ENCODE data around the gene CCDC197. TPM values are rescaled to one million over a fixed set of nuclear protein-coding genes. Genes with fewer than 3 reads are reported as not detected.

The CCDC197 gene
- total RNA-seq, 2 experiments from 2014 or later, result not detected

GRCh38 chr14:94026173-94026888 lies 29.2 kb downstream of the CCDC197 start, which contains the start of gene OTUB2:
Gene OTUB2 (plus strand): TSS chr14:94026340. CDS start chr14:94026538, 198 bp downstream.
- Histone ChIP-seq H3K9me3 (ENCODE audit: control insufficient read depth in 1 of 2, insufficient read depth in 1 of 2, low read length in 2 of 2) (no peaks in the 10 kb centered on the region), H3K27ac (ENCODE audit: low read depth in 1 of 2, low read length in 2 of 2) (no peak within 1 kb of the TSS), H3K36me3 (ENCODE audit: insufficient read depth, low read length) (no peaks in the 10 kb centered on the region), H3K27me3 (ENCODE audit: control insufficient read depth in 1 of 2, insufficient read depth in 2 of 2, low read length in 2 of 2) (no peaks in the 10 kb centered on the region), H3K4me1 (ENCODE audit: insufficient read depth, low read length) (peaks cover 53% of the 10 kb centered on the region), H3K4me3 (ENCODE audit: low read length) (peak within 1 kb of the TSS; percentile 31)
- intact Hi-C loops (cut with DNase I, micrococcal nuclease), result loop anchor here in 1 of 2 experiments (5.0 kb wide), 1 partner anchor 56 kb away; the partner anchor contains the start of genes DDX24 and IFI27L1
- peaks cover 32% of the 10 kb centered on the region for H3K4me1 Mint-ChIP-seq (ENCODE audit: low read depth)
- DNase-seq (peak; percentile 92 to 98 (median 96)), ATAC-seq (ENCODE audit: poor library complexity) (peak; percentile 100)
- CTCF ChIA-PET, result interaction anchor here (1.0 to 1.5 kb wide), 4 partner anchors 10 to 119 kb away, joined by 3 to 7 read pairs (median 3); no protein-coding TSS in a partner anchor
- H3K9me3 Mint-ChIP-seq, result no peaks in the 10 kb centered on the region
- POLR2A ChIA-PET, result interaction anchor here (0.8 to 2.0 kb wide), 8 partner anchors 9 to 149 kb away, joined by 3 to 12 read pairs (median 4); partner anchors contain the start of genes DDX24, IFI27L1 and PPP4R4
- peak within 1 kb of the TSS; percentile 10 for H3K27ac Mint-ChIP-seq
- H3K36me3 Mint-ChIP-seq (ENCODE audit: low read depth), result no peaks in the 10 kb centered on the region
- H3K4me3 Mint-ChIP-seq, result peak within 1 kb of the TSS; percentile 81
- no peaks in the 10 kb centered on the region for H3K27me3 Mint-ChIP-seq
- no peak for TF ChIP-seq CTCF (IDR thresholded peaks at IDR 0.05)

- TF ChIP-seq CTCF (IDR thresholded peaks at IDR 0.05), result no peak
- Histone ChIP-seq H3K4me3 (ENCODE audit: low read length) (peak overlapping the region; percentile 31), H3K9me3 (ENCODE audit: control insufficient read depth in 1 of 2, insufficient read depth in 1 of 2, low read length in 2 of 2) (no peaks in the 10 kb centered on the region), H3K27me3 (ENCODE audit: control insufficient read depth in 1 of 2, insufficient read depth in 2 of 2, low read length in 2 of 2) (no peaks in the 10 kb centered on the region), H3K4me1 (ENCODE audit: insufficient read depth, low read length) (peaks cover 47% of the 10 kb centered on the region), H3K36me3 (ENCODE audit: insufficient read depth, low read length) (no peaks in the 10 kb centered on the region), H3K27ac (ENCODE audit: low read depth in 1 of 2, low read length in 2 of 2) (no peak overlapping the region)
- POLR2A ChIA-PET, result interaction anchor here (1.4 to 2.0 kb wide), 5 partner anchors 9 to 148 kb away, joined by 4 to 12 read pairs (median 5); partner anchors contain the start of genes DDX24, IFI27L1 and PPP4R4
- CTCF ChIA-PET, result interaction anchor here (1.0 to 1.2 kb wide), 3 partner anchors 9 to 120 kb away, joined by 3 read pairs; no protein-coding TSS in a partner anchor
- Mint-ChIP-seq H3K27me3 (no peaks in the 10 kb centered on the region), H3K4me3 (peak overlapping the region; percentile 50), H3K27ac (no peak overlapping the region), H3K9me3 (no peaks in the 10 kb centered on the region), H3K36me3 (ENCODE audit: low read depth) (no peaks in the 10 kb centered on the region), H3K4me1 (ENCODE audit: low read depth) (peaks cover 27% of the 10 kb centered on the region)
- ATAC-seq (ENCODE audit: poor library complexity) (no peak), DNase-seq (no peak)
- intact Hi-C loops (cut with DNase I, micrococcal nuclease), result loop anchor here in 1 of 2 experiments (5.0 kb wide), 1 partner anchor 55 kb away; the partner anchor contains the start of genes DDX24 and IFI27L1
Measured at GRCh38 chr14:94026889-94027469, 29.9 kb downstream of the CCDC197 start.

Measured in CD4-positive, alpha-beta T cell (primary cell).